ENCODE results near the gene MT1F.
"Not testable (repeated sequence)": the region's sequence is repeated elsewhere in the genome, so short reads cannot be mapped to it uniquely, and the experiment has no call there.

Gene MT1F

DNA sequence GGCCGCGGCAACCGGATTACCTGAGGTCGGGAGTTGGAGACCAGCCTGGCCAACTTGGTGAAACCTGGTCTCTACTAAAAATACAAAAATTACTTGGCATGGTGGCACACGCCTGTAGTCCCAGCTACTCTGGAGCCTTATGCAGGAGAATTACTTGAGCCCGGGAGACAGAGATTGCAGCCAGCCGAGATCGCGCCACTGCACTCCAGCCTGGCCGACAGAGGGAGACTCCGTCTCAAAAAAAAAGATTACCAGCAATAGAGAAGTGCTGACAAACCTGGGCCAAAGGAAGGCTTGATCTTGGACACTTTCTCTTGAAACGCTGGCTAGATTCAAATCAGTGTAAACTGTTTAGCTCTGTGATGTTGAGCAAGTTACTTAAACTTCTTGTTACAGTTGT is 16.2 kb downstream of the MT1F start:
- DNase-seq = peak in 1 of 2 experiments; percentile 15

DNA sequence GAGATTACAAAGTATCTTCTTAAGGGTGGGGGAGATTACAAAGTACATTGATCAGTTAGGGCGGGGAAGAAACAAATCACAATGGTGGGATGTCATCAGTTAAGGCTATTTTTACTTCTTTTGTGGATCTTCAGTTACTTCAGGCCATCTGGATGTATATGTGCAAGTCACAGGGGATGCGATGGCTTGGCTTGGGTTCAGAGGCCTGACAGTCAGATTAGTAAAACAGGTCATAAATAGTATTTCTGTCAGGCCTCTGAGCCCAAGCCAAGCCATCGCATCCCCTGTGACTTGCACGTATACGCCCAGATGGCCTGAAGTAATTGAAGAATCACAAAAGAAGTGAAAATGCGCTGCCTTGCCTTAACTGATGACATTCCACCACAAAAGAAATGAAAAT is 16.8 kb downstream of the MT1F start:
- DNase-seq = not testable (repeated sequence)

GRCh38 chr16:56675685-56676210 is 18.0 kb downstream of the MT1F start:
- no peak for DNase-seq

DNA sequence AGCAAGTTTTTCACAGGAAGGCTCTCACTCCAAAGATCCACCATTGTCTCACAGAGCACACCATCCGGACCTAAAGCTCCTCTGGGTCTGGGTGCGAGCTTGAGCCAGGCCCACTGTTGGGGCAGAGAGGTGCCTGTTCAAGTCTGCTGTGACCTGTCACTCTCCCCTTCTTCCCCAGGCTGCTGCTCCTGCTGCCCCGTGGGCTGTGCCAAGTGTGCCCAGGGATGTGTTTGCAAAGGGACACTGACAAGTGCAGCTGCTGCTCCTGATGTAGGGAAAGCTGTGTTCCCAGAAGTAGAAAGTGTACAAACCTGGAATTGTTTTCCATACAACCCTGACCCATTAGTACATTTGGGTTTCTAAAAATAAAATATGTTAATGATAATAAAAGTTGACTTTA is 19.7 kb downstream of the MT1F start:
- no peak for DNase-seq

DNA sequence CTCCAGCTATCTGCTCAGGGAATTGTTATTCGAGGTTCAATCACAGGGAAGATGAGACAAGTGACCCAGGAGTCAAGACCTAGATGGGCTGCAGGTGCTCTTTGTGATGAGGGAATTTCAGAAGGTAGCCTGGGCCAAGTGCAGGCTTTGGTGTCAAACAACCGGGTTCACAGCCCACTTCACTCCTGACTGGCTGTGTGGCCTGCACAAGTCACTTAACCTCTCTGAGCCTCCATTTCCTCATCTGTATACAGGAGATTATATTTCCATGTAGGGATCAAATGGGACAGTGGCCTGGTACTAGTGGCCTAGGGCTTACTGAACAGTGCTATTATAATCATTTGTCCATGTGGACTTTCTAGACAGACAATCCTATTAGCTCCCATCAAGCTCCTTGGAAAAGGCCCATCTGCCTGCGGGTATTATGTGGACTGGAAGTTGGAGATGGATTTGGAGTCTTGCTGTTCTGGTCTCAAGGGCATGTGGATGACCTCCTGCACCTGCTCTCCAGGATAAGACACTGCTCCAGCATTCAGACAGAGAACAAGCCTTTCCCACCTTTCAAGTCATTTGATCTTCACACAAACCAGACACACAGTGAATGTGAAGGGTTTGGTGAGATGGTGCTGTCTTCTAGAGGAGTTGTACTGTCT is 21.4 kb downstream of the MT1F start:
- no peak for DNase-seq

DNA sequence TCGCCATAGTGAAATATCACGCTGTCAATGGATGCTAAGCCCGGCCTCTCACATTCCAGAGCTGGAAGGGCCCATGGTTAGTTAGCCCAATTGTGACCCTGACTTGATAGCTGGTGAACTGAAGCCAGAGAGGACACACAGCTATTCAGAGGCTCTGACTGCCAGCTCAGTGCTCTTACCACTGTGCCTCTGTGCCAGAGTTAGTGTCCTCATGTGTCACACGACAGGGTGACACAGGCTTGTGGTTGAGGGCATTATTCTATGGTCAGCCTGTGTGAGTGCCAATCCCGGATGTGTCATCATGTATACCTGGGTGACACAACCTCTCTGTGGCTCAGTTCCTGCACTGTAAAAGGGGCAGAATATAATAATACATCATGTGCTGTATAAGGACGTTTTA is 22.1 kb downstream of the MT1F start:
- no peak for DNase-seq

DNA sequence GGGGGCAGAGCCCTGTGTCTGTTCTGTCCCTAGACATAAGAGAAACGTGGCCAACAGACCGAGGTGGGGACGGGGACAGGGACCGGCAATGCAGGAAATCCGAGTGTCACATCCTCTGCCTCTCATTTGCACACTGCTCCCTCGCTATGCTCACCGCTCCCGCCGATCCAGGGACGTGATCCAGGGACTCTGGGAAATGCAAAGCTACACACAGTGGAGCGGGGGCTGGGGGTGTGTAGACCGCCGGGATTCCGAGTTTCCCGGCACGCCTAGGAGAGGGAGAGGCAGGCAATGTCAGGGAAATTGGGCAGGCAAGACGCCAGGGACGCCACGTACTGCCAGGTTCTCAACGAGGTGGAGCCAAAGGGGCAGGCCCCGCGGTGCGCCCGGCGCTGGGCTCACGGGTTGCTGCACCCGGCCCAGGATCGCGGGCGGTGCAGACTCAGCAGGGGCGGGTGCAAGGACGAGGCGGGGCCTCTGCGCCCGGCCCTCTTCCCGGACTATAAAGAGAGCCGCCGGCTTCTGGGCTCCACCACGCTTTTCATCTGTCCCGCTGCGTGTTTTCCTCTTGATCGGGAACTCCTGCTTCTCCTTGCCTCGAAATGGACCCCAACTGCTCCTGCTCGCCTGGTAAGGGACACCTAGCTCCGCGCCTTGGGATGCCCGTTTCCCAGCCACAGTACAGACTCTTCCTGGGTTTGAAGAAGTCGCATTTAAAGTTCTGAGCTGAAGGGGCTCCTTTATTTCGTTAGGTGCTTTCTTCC is 24.4 kb downstream of the MT1F start, which contains the start of gene MT1X:
Gene MT1X, plus strand, starts transcription at position 532 of the 764 bp plus-strand sequence. Its CDS starts 71 bp downstream, at position 603.
- peak; percentile 71 to 92 for DNase-seq

DNA sequence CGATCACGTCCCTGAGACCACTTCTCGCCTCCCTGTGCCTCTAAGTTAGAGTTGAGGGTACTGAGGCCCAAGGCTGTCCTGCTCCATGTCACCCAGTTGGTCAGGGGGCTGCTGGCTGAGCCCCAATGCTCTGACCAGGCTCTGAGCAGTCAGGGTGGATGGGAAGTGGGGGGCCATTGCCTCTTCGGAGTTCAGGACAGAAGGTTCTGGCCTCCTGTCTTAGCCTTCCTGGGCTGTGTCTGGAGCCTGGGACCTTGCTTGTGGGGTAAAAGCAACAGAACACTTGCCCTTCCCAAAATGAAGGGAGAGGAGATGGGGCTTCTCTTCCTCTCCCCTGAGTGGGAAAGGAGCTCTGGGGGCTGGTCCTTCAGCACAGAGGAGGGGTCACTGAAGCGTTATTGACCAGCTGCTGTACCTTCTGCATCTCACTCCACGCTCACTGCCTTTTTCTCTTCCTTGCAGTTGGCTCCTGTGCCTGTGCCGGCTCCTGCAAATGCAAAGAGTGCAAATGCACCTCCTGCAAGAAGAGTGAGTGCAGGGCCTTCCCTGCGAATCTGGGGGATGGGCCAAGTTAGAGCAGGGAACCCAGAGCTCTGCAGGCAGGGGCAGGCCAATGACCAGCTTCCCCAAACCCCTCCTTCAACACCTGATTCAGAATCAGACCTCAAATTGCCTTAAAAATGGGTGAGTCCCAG is 25.1 kb downstream of the MT1F start:
- peak in 1 of 2 experiments; percentile 20 for DNase-seq

DNA sequence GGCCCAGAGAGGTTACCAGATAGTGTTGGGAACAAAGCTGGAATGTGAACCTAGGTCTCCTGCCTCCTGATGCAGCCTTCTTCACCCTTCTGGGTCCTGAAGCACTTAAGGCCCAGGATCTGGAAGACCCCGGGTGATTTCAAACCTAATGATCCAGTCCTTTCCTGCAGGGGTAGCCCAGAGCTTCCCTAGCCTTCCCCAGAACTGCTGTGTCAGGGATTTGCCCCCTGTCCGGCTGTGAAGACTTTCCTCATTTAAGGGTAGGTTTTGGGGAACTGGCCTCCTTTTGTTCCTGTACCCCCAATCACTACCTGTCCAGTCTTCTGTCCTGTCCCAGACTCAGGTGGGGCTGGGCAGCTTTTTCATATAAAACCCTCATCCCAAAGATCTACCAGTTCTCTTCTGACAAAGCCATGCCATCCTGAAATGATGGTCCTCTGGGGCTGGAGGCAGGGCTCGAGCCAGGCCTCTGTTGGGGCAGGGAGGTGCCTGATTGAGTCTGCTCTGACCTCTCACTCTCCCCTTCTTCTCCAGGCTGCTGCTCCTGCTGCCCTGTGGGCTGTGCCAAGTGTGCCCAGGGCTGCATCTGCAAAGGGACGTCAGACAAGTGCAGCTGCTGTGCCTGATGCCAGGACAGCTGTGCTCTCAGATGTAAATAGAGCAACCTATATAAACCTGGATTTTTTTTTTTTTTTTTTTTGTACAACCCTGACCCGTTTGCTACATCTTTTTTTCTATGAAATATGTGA is 25.8 kb downstream of the MT1F start:
- no peak for DNase-seq

DNA sequence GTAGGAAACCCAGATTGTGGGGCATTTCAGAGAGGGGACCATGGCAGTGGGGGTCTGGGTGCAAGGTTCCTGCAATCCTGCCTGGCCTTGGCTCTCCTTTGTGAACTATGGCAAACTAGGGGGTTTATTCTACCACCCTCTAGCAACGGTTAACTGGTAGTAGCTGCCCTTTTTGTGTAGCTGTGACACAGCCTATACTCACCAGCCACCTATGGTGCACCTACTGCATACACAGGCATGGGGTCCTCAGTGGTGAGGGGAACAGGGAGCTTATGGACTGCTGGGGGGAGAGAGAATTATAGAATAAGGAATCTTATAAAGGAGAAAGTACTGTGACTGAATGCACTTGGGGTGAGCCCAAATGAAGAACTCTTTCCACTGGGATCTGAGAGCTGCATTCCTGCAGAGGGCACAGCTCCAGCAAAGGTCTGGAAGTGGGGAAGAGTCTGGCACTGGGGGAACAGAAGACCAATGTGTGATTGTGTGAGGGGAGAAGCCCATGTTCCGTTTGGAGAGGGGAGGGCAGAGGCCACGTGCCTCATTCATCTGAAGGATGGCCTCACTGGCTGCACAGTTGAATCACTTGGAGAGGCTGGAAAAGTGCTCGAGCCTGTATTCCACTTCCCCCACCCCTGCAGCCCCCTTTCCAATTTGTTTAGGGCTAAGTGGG is 26.6 kb downstream of the MT1F start:
- no peak for DNase-seq

DNA sequence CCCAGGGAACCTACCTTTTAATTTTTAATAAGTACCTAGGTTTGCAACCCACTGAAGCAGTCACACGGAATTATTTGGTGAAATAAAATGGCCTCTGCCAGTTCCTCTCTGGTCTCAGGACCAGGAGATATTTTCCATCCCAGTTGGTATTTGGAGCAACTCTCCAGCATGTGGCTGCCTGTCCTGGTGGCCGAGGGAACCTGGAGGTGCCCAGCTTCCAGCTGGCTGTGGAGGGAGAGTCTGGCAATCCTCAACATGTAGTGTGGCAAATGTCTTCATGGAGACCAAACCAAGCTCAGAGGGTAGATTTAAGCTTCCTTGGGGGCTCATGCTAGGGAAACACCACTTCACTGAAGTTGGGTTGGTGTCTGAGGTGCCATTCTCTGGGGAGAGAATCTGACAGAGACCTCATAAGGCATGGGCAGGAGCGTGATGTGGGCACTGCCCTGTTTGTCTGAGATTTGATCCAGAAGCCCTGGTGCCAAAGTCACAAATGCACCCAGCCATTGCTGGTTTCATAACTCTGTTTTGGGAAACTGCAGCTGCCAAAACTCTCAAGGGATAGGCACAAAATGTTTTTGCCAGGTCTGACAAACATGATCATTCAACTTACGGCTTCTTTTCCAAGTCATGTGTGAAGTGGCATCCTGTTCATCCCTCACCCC is 27.3 kb downstream of the MT1F start:
- DNase-seq = no peak

DNA sequence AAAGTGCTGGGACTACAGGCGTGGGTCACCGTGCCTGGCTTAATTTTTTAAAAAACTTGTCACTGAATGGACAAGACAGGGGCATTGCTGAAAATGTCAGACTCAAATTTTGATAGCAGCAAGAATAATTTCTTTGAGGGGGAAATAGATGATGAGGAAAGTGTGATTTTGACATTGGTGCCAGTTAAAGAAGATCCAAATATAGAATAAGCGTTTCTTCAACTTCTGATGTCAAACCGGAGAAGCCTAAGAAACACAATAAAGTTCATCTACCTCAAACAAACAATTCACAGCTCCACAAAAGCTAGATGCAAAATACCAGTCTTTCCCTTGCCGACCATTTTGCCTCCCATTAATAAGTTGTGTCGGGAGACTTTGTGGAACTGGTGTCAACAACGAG is 29.0 kb downstream of the MT1F start:
- no peak for DNase-seq

- no peak for DNase-seq
These were observed 31.0 kb downstream of the MT1F start for GRCh38 chr16:56688762-56689161.

DNA sequence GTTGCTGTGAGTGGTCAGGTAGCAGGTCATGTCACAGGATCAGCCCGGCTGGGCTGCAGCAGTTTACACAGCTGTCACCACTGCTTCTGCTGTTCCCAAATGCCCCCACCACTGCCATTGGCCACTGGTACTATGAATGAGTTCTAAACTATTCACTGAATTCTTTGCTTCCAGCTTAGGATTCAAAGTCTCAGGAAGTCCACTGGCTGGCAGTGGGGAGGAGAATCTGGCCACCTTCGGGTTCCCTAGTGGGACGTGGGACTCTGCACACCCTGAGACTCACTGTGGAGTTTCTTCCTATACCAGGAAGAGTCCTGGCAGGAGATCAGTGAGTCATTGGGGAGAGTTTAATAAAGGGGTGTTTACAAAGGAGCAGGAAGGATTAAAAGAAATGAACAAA is 31.4 kb downstream of the MT1F start:
- no peak for DNase-seq

DNA sequence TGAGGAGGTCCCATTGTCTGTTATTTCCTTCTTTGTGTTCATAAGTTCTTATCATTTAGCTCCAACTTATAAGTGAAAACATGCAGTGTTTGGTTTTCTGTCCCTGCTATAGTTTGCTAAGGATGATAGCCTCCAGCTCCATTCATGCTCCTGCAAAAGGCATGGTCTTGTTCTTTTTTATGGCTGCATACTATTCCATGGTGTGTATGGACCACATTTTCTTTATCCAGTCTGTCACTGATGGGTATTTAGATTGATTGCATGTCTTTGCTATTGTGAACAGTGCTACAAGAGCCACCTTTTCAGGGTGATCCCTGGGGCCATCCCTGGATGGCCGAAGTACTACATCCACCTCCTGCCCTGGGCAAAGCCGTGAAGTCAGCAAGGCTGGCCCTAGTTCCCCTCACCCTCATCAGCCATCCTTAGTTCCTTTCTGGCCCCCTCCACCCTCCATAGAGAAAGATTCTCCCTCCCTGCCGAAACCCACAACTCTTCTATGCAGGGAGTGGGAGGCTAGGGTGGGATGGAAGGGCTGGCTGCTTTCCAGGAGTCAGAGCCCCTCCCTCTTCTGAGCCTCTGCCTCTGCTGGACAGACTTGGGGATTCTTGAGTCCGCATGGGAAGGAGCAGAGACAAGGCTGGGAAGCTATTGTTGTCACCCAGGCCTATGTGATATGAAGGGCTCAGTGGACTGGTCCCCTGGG is 32.8 kb downstream of the MT1F start:
- DNase-seq = no peak

DNA sequence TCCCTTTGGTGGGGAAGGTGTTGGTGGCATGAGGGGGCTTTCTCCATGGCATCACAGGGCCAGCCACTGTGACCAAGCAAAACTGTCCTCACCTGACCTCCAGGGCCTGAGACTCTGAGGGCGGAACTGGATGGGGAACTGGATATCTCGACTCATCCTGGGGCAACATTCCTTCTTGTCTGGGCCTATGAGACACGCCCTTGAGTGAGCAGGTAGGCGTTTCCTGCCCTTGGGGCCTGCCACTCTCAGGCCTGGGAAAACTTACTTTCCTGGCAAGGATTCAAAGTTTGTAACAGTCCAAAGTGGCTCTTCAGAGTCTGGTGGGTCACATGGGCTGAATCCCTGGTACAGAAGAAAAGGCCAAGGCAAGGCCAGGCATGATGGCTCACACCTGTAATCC is 34.1 kb downstream of the MT1F start:
- no peak for DNase-seq

DNA sequence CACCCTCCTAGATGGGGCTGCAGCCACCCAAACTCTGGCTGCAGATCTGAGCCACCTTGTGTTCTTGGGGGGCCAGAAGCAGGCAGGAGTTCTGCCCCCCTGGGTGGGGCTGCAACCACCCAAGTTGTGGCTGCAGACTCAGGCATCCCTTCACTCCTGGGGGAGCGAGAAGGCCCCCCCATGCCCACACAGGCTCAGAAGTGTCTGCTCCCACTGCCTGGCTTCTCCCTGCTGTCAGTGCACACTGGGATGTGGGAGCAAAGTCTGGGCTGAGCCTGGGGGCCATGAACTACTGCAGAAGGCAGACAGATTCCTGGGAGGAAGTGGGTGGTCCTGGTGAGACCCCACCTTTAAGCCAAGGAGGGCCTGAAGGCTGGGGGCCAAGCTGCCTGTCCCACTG is 37.5 kb downstream of the MT1F start:
- DNase-seq = no peak

DNA sequence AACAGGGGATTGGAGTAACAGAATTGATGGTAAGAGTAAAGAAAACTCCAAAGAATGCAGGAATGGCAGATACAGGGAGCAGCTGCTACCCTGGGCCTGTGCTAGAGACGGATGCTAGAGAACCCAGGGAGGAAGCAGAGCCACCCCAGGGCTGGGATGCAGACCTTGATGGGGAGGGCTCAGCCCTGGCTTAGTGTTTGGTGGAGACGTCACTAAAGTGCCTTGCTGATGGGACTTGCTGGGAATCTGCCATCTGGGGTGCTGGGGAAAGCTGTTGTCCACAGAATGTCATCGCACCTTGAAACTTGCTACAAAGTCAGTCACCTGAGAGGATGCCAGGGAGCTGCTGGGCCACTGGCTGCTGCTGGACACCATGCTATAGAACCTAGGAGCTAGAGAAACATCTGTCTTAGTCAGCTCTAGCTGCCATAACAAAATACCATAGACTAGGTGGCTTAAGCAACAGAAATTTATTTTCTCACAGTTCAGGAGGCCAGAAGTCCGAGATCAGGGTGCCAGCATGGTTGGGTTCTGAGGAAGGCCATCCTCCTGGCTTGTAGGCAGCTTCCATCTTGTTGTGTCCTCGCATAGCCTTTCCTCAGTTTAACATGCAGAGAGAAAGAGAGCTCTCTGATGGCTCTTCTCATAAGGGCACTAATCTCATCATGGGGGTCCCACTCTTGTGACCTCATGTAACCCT is 39.8 kb downstream of the MT1F start:
- no peak for DNase-seq

DNA sequence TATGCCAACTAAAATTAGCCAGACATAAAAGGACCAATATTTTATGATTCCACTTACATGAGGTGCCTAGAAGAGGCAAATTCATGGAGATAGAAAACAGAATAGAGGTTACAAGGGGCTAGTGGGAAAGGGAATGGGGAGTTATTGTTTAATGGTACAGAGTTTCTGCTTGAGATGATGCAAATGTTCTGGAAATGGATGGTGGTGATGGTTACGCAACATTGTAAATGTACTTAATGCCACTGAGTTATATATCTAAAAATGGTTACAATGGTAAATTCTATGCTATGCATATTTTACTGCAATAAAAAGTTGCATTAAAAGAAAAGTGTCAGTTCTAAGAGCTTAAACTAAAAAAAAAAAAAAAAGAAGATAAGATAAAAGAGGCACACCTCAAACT is 42.4 kb downstream of the MT1F start:
- no peak for DNase-seq

GRCh38 chr16:56700631-56701030 is 42.9 kb downstream of the MT1F start:
- DNase-seq = no peak

- no peak for DNase-seq
These were observed 43.8 kb downstream of the MT1F start for GRCh38 chr16:56701534-56701933.

Measured in NCI-H526 (cell line).